ENCODE measurements around the gene EDDM13. TPM values are rescaled to one million over a fixed set of nuclear protein-coding genes. Genes with fewer than 3 reads are reported as not detected.

Gene EDDM13, protein sequence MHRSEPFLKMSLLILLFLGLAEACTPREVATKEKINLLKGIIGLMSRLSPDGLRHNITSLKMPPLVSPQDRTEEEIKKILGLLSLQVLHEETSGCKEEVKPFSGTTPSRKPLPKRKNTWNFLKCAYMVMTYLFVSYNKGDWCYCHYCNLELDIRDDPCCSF
- not detected in 2 replicates for total RNA-seq

DNA sequence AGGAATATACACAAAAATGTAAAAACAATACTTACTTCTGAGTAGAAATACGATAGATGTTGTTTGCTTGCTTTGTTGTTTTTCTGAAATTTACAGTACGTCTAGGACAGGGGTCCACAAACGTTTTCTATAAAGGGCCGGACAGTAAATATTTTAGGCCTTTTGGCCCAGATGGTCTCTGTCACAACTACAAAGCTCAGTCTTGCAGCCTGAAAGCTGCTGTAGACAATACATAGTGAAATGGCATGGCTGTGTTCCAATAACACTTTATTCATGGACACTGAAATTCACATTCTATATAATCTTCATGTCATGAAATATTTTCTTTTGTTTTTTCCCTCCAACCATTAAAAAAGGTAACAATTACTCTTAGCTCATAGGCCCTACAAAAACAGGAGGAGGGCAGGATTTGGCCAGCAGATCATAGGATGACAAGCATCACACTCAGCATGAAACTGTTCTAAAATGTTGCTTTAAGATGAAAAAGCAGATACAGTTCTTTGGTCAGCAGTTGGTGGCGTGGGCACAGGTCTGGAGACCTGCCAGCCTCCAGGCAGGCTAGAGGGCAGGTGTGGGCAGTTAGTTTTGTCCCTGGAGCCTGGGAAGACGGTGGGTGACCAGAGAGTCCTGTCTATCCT lies at the start of gene EDDM13:
TSS of gene EDDM13 (plus strand) at position 588 of the 638 bp plus-strand sequence. CDS start 87 bp downstream, outside the sequence.

DNA sequence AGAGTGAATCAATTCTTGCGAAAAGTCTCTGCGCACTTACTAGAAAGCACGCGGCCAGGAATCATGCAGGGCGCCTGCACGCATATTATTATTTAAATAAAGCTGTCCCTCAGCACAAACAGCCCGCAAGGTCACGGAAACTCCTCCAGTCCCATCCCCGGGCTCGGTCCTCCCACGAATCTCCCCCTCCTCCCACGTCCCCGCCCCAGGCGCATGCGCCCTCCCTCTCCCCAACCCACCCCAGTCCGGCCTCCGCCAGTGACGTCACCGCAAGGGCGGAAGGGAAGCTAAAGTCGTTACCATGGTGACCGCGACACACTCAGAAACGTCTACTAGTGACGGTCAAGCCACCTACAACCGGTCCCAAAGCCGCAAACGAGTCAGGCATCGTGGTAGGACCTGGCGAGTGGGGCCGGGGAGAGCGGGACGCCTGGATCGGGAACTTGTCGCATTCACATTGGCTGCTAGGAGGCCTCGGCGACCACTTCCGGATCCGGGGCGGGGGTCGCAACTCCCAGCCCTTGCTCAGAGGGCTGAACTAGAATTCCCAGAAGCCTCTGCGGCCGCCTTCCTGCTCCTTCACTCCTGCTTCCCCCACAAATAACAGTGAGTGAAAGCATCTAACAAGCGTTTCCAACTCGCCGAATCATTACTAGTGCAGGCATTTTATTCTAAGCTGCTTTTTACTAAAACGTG lies 42.0 kb downstream of the EDDM13 start, which contains the start of gene ZSCAN5A:
TSS of gene ZSCAN5A (minus strand) at position 459 of the 696 bp plus-strand sequence. CDS start 89,793 bp downstream, outside the sequence.

Other genes with a start within 250 kb of the EDDM13 start
- gene ZNF787, start 151.5 kb upstream of the EDDM13 start, total RNA-seq, result 18.8 and 23.5 TPM in 2 replicates
- gene ZNF444, start 131.5 kb upstream of the EDDM13 start, total RNA-seq, result 9.6 and 11.5 TPM in 2 replicates
- gene GALP, start 96.7 kb upstream of the EDDM13 start, total RNA-seq, result not detected in 2 replicates
- gene ZSCAN5B, start 75.0 kb upstream of the EDDM13 start, total RNA-seq, result not detected in 2 replicates
- not detected in 2 replicates for gene ZSCAN5C, start 70.5 kb upstream of the EDDM13 start, total RNA-seq
- 6.8 and 10.6 TPM in 2 replicates for gene ZSCAN5A, start 42.1 kb downstream of the EDDM13 start, total RNA-seq
- gene ZNF582, start 120.8 kb downstream of the EDDM13 start, total RNA-seq, result 2.7 and 3.1 TPM in 2 replicates
- gene ZNF583, start 131.6 kb downstream of the EDDM13 start, total RNA-seq, result 4.2 and 4.4 TPM in 2 replicates
- 5.4 and 6.8 TPM in 2 replicates for gene ZNF667, start 204.6 kb downstream of the EDDM13 start, total RNA-seq
- 4.9 and 5.8 TPM in 2 replicates for gene ZNF471, start 235.1 kb downstream of the EDDM13 start, total RNA-seq